Globus pallidus (tissue), 1 donor: ENCODE data around the gene FCMR.
"Not testable (repeated sequence)": the region's sequence is repeated elsewhere in the genome, so short reads cannot be mapped to it uniquely, and the experiment has no call there.

Experiments used
- DNase-seq: peaks from one replicate; pipeline ENCODE4 v3.0.0-alpha.2; 2015; ENCODE audit warnings: low spot score

Gene FCMR

GRCh38 chr1:206923961-206924557 is 2.3 kb upstream of the FCMR start:
- not testable (repeated sequence) for DNase-seq

GRCh38 chr1:206923009-206923960 is 1.5 kb upstream of the FCMR start:
- no peak for DNase-seq

- no peak for DNase-seq
Observed at GRCh38 chr1:206922524-206922923, 783 bp upstream of the FCMR start.

GRCh38 chr1:206918076-206918475 is 3.7 kb downstream of the FCMR start:
- no peak for DNase-seq

GRCh38 chr1:206916000-206916709 is 5.6 kb downstream of the FCMR start:
- no peak for DNase-seq

GRCh38 chr1:206915030-206915735 is 6.6 kb downstream of the FCMR start:
- DNase-seq: no peak

GRCh38 chr1:206913766-206914537 is 7.8 kb downstream of the FCMR start:
- DNase-seq: no peak

- DNase-seq: peak; percentile 72
Observed at GRCh38 chr1:206912445-206913095, 9.2 kb downstream of the FCMR start.

- peak; percentile 17 for DNase-seq
Observed at GRCh38 chr1:206911064-206911663, 10.6 kb downstream of the FCMR start.

- no peak for DNase-seq
Observed at GRCh38 chr1:206909883-206910318, 11.8 kb downstream of the FCMR start.

- no peak for DNase-seq
Observed at GRCh38 chr1:206909161-206909882, 12.4 kb downstream of the FCMR start.

- no peak for DNase-seq
Observed at GRCh38 chr1:206908038-206908437, 13.7 kb downstream of the FCMR start.

- no peak for DNase-seq
Observed at GRCh38 chr1:206907304-206907991, 14.3 kb downstream of the FCMR start.

GRCh38 chr1:206905295-206906164 is 16.2 kb downstream of the FCMR start:
- DNase-seq: no peak

- no peak for DNase-seq
Observed at GRCh38 chr1:206904423-206905142, 17.2 kb downstream of the FCMR start.

GRCh38 chr1:206903687-206904086 is 18.1 kb downstream of the FCMR start:
- no peak for DNase-seq

GRCh38 chr1:206902702-206903101 is 19.0 kb downstream of the FCMR start:
- no peak for DNase-seq
